HG03457 (cell line): ENCODE measurements around the gene AKR1D1.
"Not testable (repeated sequence)": the region's sequence is repeated elsewhere in the genome, so short reads cannot be mapped to it uniquely, and the experiment has no call there.

Source experiments
- ATAC-seq: cut with Tn5 transposase; IDR thresholded peaks from one replicate; pipeline ENCODE4 v1.9.1; 2021; ENCODE audit warnings: moderate number of reproducible peaks; ENCODE audit not compliant: unreplicated experiment

AKR1D1 gene

GRCh38 chr7:138072726-138073125 is 3.5 kb upstream of the AKR1D1 start:
- no peak for ATAC-seq

GRCh38 chr7:138074121-138074520 is 2.1 kb upstream of the AKR1D1 start:
- ATAC-seq = no peak

- no peak for ATAC-seq
Measured at GRCh38 chr7:138074540-138074939, 1.7 kb upstream of the AKR1D1 start.

GRCh38 chr7:138075350-138075749 is 909 bp upstream of the AKR1D1 start:
- ATAC-seq = no peak

- not testable (repeated sequence) for ATAC-seq
Measured at GRCh38 chr7:138075786-138076185, 473 bp upstream of the AKR1D1 start.

GRCh38 chr7:138077809-138078208 is 1.6 kb downstream of the AKR1D1 start:
- ATAC-seq = no peak

- ATAC-seq = no peak
Measured at GRCh38 chr7:138079137-138079536, 2.9 kb downstream of the AKR1D1 start.

GRCh38 chr7:138081868-138082267 is 5.6 kb downstream of the AKR1D1 start:
- no peak for ATAC-seq

- ATAC-seq = no peak
Measured at GRCh38 chr7:138083859-138084258, 7.6 kb downstream of the AKR1D1 start.

GRCh38 chr7:138086563-138087270 is 10.5 kb downstream of the AKR1D1 start:
- no peak for ATAC-seq

GRCh38 chr7:138089080-138089901 is 13.0 kb downstream of the AKR1D1 start:
- no peak for ATAC-seq

GRCh38 chr7:138091032-138091431 is 14.8 kb downstream of the AKR1D1 start:
- ATAC-seq = peak; percentile 87

- not testable (repeated sequence) for ATAC-seq
Measured at GRCh38 chr7:138091840-138092239, 15.6 kb downstream of the AKR1D1 start.

GRCh38 chr7:138092486-138093028 is 16.3 kb downstream of the AKR1D1 start:
- no peak for ATAC-seq

GRCh38 chr7:138095972-138096935 is 20.0 kb downstream of the AKR1D1 start:
- no peak for ATAC-seq

- no peak for ATAC-seq
Measured at GRCh38 chr7:138097064-138097741, 20.9 kb downstream of the AKR1D1 start.

GRCh38 chr7:138099813-138100212 is 23.6 kb downstream of the AKR1D1 start:
- ATAC-seq = no peak

- no peak for ATAC-seq
Measured at GRCh38 chr7:138105221-138105620, 29.0 kb downstream of the AKR1D1 start.

GRCh38 chr7:138115047-138115446 is 38.8 kb downstream of the AKR1D1 start:
- ATAC-seq = no peak

GRCh38 chr7:138116141-138116540 is 39.9 kb downstream of the AKR1D1 start:
- ATAC-seq = no peak
